ENCODE measurements around the gene P3H4.
A peak's percentile ranks its signal among the peaks of the same experiment; 100 is the strongest.
"Not testable (repeated sequence)": the region's sequence is repeated elsewhere in the genome, so short reads cannot be mapped to it uniquely, and the experiment has no call there.

The P3H4 gene

DNA sequence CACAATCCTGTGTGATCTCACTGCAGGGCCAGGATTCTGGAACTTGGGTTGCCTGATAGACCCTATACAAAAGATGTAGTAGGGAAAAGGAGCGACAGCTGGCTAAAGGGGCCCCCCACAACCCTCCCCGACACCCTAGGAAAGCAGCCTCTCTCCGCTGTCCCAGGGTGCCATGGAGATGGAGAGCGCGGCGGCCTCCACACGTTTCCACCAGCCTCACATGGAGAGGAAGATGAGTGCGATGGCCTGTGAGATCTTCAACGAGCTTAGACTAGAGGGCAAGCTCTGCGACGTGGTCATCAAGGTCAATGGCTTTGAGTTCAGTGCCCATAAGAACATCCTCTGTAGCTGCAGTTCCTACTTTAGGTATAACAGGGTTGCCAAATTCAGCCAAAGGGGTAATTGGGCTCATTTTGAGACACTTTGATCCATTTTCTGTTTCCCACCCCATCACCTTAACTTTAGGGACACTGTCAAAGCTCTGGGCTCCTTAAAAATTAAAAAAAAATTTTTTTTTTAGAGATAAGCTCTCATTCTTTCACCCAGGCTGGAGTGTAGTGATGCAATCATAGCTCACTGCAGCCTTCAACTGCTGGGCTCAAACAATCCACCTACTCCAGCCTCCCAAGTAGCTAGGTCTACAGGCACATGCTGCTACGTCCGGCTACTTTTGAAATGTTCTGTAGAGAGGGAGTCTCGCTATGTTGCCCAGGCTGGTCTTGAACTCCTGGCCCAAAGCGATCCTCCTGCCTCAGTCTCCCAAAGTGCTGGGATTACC lies 26.2 kb upstream of the P3H4 start, which contains the start of gene KLHL10:
Gene KLHL10, plus strand, starts transcription at position 65 of the 778 bp plus-strand sequence. Its CDS starts 108 bp downstream, at position 173.
- in situ Hi-C loops (cut with MboI; ENCODE audit: low sequenced_read_pairs, unreplicated experiment): no loop called here
- TF ChIP-seq, protein P1, sequence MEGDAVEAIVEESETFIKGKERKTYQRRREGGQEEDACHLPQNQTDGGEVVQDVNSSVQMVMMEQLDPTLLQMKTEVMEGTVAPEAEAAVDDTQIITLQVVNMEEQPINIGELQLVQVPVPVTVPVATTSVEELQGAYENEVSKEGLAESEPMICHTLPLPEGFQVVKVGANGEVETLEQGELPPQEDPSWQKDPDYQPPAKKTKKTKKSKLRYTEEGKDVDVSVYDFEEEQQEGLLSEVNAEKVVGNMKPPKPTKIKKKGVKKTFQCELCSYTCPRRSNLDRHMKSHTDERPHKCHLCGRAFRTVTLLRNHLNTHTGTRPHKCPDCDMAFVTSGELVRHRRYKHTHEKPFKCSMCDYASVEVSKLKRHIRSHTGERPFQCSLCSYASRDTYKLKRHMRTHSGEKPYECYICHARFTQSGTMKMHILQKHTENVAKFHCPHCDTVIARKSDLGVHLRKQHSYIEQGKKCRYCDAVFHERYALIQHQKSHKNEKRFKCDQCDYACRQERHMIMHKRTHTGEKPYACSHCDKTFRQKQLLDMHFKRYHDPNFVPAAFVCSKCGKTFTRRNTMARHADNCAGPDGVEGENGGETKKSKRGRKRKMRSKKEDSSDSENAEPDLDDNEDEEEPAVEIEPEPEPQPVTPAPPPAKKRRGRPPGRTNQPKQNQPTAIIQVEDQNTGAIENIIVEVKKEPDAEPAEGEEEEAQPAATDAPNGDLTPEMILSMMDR (IDR thresholded peaks at IDR 0.05; ENCODE audit: borderline replicate concordance, control extremely low read depth, extremely low read depth, insufficient read depth, missing control alignments): no peak
- DNase-seq (ENCODE audit: low spot score): no peak

DNA sequence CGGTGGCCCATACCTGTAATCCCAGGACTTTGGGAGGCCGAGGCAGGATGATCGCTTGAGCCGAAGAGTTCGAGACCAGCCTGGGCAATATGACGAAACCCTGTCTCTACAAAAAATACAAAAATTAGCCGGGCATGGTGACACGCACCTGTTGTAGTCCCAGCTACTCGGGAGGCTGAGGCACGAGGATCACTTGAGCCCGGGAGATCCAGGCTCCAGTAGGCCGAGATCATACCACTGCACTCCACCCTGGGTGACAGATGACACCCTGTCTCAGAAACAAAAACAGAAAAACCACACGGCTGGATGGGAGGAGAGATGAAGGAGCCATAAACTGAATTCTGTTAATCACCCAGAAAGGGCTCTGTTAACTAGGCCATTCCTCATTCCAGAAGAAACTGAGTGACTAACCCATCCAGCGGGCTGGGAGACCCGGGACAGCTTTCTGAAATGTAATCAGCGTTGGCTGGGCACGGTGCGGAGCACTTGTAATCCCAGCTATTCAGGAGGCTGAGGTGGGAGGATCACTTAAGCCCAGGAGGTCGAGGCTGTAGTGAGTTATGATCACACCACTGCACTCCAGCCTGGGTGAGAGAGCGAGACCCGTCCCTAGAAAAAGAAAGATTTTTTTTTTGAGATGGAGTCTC lies 24.9 kb upstream of the P3H4 start:
- in situ Hi-C loops (cut with MboI; ENCODE audit: low sequenced_read_pairs, unreplicated experiment): no loop called here

DNA sequence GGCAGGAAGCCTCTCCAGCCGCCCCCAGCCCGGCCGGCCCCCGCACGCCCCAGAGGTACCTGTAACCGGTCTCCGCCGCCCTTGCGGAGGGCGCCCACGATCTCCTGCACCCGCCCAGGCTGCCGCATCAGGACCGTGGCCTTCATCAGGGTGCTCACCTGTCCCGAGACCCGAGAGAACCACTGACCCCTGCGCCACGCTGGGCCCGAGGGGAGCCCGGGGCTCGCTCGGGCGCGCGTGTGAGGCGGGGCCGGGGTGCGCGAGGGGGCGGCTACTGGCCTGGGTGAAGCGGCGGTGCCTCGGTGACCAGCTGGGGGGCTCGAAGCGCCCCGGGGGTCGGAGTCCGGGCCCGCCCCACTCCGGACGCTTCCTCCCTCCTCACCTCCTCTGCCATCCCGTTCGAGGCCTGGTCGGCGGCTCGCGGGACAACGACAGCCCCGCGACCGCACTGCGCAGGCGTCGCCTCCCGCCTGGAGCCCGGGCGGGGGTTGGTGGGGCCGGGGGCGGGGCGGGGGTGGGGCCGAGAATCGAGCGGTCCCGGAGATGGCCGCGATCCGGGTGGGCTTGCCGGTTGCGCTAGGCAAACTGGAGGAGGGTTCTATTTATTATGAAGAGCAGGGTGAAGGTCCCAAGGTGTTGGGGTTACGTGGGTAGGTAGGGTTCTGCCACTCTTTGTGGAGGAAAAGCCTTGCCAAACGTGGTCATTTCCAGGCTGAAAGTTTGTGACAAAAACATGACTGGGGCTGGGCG lies 24.2 kb upstream of the P3H4 start, which contains the start of gene NT5C3B:
Gene NT5C3B, minus strand, starts transcription at position 433 of the 750 bp plus-strand sequence. Its CDS starts 39 bp downstream, at position 394.
- in situ Hi-C loops (cut with MboI; ENCODE audit: low sequenced_read_pairs, unreplicated experiment): no loop called here
- peak; percentile 90 for DNase-seq (ENCODE audit: low spot score)
- TF ChIP-seq, protein P1 (IDR thresholded peaks at IDR 0.05; ENCODE audit: borderline replicate concordance, control extremely low read depth, extremely low read depth, insufficient read depth, missing control alignments): no peak

More for the DNA sequence above, 24.9 kb upstream of the P3H4 start:
- TF ChIP-seq, protein P1 (IDR thresholded peaks at IDR 0.05; ENCODE audit: borderline replicate concordance, control extremely low read depth, extremely low read depth, insufficient read depth, missing control alignments): no peak
- DNase-seq (ENCODE audit: low spot score): no peak

DNA sequence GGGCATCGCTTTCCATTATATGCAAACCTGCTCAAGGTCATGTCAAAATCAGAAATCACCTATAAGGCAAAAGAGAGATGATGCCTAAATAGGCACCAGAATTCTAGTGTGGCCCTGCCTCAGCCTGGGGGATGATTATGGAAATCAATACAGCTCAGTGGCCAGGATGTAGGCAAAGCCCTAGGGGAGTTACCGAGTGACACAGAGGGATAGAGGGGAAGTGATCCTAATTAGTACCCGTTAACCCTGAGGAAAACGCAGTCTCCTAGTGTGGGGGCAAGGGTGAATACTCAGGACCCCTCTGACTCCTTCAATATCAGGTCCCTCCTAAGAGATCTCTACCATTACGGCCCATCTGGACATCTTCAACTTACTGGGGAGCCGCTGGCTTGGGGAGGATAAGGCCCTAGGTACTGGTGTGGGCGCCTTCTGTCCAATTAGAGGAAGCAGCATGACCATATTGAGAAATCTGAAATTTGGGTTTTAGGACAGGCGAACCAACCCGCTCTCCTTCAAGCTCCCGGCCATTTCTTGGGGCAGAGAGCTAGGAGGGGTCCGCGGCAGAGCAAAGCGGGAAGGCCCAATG lies 23.6 kb upstream of the P3H4 start:
- no peak for DNase-seq (ENCODE audit: low spot score)
- in situ Hi-C loops (cut with MboI; ENCODE audit: low sequenced_read_pairs, unreplicated experiment): no loop called here
- TF ChIP-seq, protein P1 (IDR thresholded peaks at IDR 0.05; ENCODE audit: borderline replicate concordance, control extremely low read depth, extremely low read depth, insufficient read depth, missing control alignments): no peak

DNA sequence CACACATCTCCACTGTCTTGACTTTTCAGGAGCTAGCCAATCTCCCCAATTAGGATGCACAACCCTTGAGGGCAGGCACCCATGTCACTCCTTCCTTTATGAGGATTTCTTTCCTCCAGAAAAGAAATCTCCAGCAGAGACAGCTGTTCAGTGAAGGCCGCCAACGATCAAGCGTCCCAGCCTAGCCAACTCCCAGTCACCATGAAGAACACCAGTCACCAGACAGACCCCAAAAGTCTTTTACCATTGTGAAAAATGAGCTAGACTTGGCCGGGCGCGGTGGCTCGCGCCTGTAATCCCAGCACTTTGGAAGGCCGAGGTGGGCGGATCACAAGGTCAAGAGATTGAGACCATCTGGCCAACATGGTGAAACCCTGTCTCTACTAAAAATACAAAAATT lies 18.2 kb upstream of the P3H4 start:
- DNase-seq (ENCODE audit: low spot score); in situ Hi-C loops (cut with MboI; ENCODE audit: low sequenced_read_pairs, unreplicated experiment): not testable (repeated sequence)

DNA sequence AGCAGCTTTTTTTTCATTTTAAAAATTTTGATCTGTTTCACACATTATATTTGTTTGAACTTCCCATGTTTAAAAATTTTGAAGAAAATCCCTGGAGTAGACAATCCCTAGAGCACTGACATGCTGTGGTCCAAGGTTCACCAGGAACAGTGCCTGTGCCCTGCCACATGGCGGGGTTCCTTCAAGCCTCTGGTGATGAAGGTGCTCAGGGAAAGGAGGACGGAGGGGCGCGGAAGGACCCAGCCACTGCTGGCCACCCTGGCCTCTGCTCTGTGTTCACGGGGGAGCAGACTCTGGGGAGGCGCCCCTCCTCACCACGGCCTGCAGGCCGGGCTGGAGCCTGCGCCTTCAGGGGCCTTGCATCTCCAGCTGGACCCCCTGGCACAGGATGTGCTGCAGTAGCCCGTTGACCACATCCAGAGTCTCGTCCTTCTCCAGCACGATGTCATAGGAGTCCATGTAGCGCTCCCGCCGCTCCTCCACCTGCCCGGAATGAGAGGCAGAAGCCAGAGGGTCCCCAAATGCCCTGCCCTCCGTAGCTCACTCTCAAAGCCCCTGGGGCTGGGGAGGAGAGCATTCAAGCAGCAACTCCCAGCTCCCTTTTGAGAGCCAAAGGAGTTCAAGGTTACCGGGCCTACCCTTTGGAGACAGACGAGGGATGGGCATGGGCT lies 13.6 kb upstream of the P3H4 start:
- TF ChIP-seq, protein P1 (IDR thresholded peaks at IDR 0.05; ENCODE audit: borderline replicate concordance, control extremely low read depth, extremely low read depth, insufficient read depth, missing control alignments): no peak
- no peak for DNase-seq (ENCODE audit: low spot score)
- in situ Hi-C loops (cut with MboI; ENCODE audit: low sequenced_read_pairs, unreplicated experiment): no loop called here

All from GM13976 (cell line).